PC-9 (cell line): ENCODE results near the gene SLC6A20. TPM values are rescaled to one million over a fixed set of nuclear protein-coding genes. Genes with fewer than 3 reads are reported as not detected.
A peak's percentile ranks its signal among the peaks of the same experiment; 100 is the strongest.

Source experiments
- BruUV-seq: library from RNA; stranded (reverse); fragments of 400-500 nt; replicated peaks from 2 replicates; lab custom pipeline; 2021; lab: Mats Ljungman, UMichigan
- CTCF ChIA-PET: fragments of 300-600 bp; sonication (Branson Sonifier 250); formaldehyde crosslinking; loops from one replicate; lab custom pipeline; 2022; ENCODE audit warnings: antibody characterized with exemption; lab: Charles Lee
- POLR2A ChIA-PET: fragments of 300-600 bp; sonication (Branson Sonifier 250); formaldehyde crosslinking; loops from one replicate; lab custom pipeline; 2022; ENCODE audit warnings: antibody characterized with exemption; ENCODE audit not compliant: unreplicated experiment; lab: Charles Lee
- DNase-seq, 2 experiments: peaks; one replicate each; pipeline versions ENCODE4 v3.0.0 to v3.0.0-alpha.2; 2015 to 2022; ENCODE audit warnings: mixed read lengths in 1 of 2
- H2AFZ ChIP-seq: fragments of 200-600 bp; sonication (generic); 2 replicates; pipeline ENCODE4 v1.8.1; 2017; ENCODE audit warnings: antibody characterized with exemption
- H3F3A ChIP-seq: fragments of 200-600 bp; sonication (generic); 2 replicates; pipeline ENCODE4 v1.8.1; 2017; ENCODE audit warnings: antibody characterized with exemption, mild to moderate bottlenecking, low read depth; ENCODE audit not compliant: insufficient read depth
- H3K27ac ChIP-seq: fragments of 200-600 bp; sonication (generic); 2 replicates; pipeline ENCODE4 v1.6.1; 2016; ENCODE audit warnings: mixed run types
- H3K27me3 ChIP-seq: fragments of 200-600 bp; sonication (generic); 2 replicates; pipeline ENCODE4 v1.6.1; 2016; ENCODE audit warnings: low read depth, mixed run types; ENCODE audit not compliant: insufficient read depth
- H3K36me3 ChIP-seq: fragments of 200-600 bp; sonication (generic); 2 replicates; pipeline ENCODE4 v1.6.1; 2016; ENCODE audit warnings: low read depth, mixed run types
- H3K4me1 ChIP-seq: fragments of 200-600 bp; sonication (generic); replicated peaks from 2 replicates; pipeline ENCODE4 v1.6.1; 2016; ENCODE audit warnings: mixed run types; ENCODE audit not compliant: insufficient read depth
- H3K4me2 ChIP-seq: fragments of 200-600 bp; sonication (generic); 2 replicates; pipeline ENCODE4 v1.6.1; 2017; ENCODE audit warnings: mixed run types
- H3K4me3 ChIP-seq: fragments of 200-600 bp; sonication (generic); 2 replicates; pipeline ENCODE4 v1.6.1; 2016; ENCODE audit warnings: mixed run types
- H3K79me2 ChIP-seq: fragments of 200-600 bp; sonication (generic); 2 replicates; pipeline ENCODE4 v1.6.1; 2017; ENCODE audit warnings: low read depth, mixed run types
- H3K9me2 ChIP-seq: fragments of 200-600 bp; sonication (generic); 2 replicates; pipeline ENCODE4 v1.8.1; 2017; ENCODE audit warnings: mild to moderate bottlenecking; ENCODE audit not compliant: insufficient read depth
- H3K9me3 ChIP-seq: fragments of 200-600 bp; sonication (generic); 2 replicates; pipeline ENCODE4 v1.8.1; 2016; ENCODE audit warnings: low read depth; ENCODE audit not compliant: insufficient read depth
- H4K20me1 ChIP-seq: fragments of 200-600 bp; sonication (generic); 2 replicates; pipeline ENCODE4 v1.8.1; 2017; ENCODE audit not compliant: insufficient read depth
- EZH2 ChIP-seq: fragments of 200-600 bp; sonication (generic); IDR thresholded peaks from 2 replicates; pipeline ENCODE4 v1.8.0; 2017; ENCODE audit warnings: antibody characterized with exemption, low read depth
- intact Hi-C: fragments of 100-400 bp; cut with micrococcal nuclease; formaldehyde crosslinking; loops from one replicate; pipeline ENCODE4 v1.10.0; 2022; ENCODE audit not compliant: unreplicated experiment
- total RNA-seq: library from RNA; stranded (reverse); gene quantifications from 2 replicates; pipeline ENCODE4 v1.2.3, GENCODE V29; 2021
- TF ChIP-seq, protein P1 (sequence below): fragments of 200-600 bp; sonication (generic); conservative IDR thresholded peaks from 2 replicates; pipeline ENCODE4 v1.6.1; 2017; ENCODE audit warnings: mixed run types, antibody characterized with exemption, mild to moderate bottlenecking, moderate library complexity

The SLC6A20 gene
- total RNA-seq, 1 experiment from 2014 or later = not detected

DNA sequence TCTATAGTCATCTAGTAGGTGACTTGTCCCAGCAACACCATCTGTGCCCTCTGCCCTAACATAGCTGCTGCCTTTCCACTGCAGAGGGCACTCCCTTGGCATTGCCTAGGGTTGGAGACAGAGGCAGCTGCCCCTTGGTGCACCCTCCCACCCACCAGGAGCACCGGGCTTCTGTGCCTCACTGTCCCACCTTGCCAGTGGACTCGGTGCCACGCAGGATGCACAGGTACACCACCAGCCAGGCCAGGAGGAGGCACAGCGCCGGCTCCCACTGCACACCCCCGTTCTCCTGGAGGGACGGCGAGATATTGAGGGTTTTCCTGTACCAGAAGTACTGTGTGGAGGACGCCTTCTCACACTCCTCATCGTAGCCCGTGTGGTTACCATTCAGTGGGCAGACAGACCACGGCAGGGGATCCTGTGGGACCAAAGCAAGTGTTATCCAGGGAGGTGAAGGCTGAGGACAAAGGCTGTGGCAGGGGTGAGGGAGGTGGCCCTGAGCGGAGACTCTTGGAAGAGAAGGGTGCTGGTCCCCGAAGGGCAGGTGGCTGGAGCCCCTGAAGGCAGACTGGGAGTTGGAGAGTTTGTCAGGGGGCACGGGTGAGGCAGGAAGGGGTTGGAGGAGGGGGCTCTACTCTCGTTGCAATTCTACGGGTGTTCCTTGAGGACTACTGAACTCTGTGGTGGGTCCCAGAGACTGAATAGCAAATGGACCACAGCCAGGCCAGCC, 20.6 kb downstream of the SLC6A20 start:
- no peaks in the 10 kb centered on the region for H4K20me1 ChIP-seq

DNA sequence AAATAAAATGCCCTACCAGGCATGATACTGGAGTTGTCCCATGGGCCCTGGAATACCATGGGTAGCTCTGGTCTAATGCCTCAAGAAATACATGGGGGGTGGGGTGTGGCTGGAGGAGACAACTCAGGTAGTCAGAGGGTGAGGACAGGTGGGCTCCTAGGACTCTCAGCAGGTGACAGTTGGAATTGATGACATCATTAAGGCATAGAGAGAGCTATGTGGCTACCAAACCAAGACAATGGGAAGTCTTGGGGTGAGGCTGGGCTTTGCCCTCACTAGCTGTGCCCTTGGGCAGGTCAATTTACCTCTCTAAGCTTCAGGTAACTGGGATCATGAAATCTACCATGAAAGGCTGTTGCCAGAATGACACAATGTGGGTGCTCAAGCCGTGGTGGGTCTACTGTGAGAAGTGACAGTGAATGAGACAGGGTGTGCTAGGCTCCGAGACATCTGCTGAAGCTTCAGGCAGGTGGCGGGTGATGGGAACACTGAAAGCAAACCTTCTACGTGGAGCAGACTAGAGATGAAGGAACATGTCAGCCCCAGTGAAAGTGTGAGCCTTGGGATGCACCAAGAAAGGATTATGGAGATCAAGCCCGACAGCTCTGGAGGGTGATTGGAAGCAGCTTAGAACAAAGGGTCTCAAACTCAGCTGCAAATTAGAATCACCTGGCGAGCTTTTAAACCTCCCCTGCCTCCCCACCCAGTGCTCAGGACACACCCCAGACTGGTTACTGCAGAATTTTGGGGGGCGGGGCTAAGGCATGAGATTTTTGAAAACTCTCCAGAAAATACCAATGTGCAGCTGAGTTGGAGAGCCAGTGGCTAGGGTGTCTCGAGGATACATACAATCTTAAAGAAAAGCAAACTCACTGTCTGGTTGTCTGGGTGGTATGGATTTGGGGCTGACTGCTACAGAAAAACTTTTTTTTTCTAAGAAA, 21.5 kb downstream of the SLC6A20 start:
- Histone ChIP-seq H3K36me3 (no peaks in the 10 kb centered on the region), H3K27me3 (no peaks in the 10 kb centered on the region), H3K9me3 (no peaks in the 10 kb centered on the region), H3K4me1 (peaks cover 9% of the 10 kb centered on the region; the same call in 1 of the 2 replicates), H4K20me1 (no peaks in the 10 kb centered on the region), H2AFZ (no peak overlapping the region), H3K79me2 (no peaks in the 10 kb centered on the region), H3K9me2 (no peaks in the 10 kb centered on the region), H3K4me3 (no peak overlapping the region), H3K27ac (no peak overlapping the region), H3K4me2 (no peak overlapping the region), H3F3A (no peaks in the 10 kb centered on the region)
- POLR2A ChIA-PET = no interaction called here
- BruUV-seq = no TSS peak
- CTCF ChIA-PET = no interaction called here
- no peak for TF ChIP-seq EZH2
- TF ChIP-seq, protein P1, sequence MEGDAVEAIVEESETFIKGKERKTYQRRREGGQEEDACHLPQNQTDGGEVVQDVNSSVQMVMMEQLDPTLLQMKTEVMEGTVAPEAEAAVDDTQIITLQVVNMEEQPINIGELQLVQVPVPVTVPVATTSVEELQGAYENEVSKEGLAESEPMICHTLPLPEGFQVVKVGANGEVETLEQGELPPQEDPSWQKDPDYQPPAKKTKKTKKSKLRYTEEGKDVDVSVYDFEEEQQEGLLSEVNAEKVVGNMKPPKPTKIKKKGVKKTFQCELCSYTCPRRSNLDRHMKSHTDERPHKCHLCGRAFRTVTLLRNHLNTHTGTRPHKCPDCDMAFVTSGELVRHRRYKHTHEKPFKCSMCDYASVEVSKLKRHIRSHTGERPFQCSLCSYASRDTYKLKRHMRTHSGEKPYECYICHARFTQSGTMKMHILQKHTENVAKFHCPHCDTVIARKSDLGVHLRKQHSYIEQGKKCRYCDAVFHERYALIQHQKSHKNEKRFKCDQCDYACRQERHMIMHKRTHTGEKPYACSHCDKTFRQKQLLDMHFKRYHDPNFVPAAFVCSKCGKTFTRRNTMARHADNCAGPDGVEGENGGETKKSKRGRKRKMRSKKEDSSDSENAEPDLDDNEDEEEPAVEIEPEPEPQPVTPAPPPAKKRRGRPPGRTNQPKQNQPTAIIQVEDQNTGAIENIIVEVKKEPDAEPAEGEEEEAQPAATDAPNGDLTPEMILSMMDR = no peak
- intact Hi-C loops = no loop called here
- no peak for DNase-seq

More for the DNA sequence above, 20.6 kb downstream of the SLC6A20 start:
- peaks cover 9% of the 10 kb centered on the region; the same call in 1 of the 2 replicates for H3K4me1 ChIP-seq
- TF ChIP-seq EZH2 = no peak
- TF ChIP-seq, protein P1 = no peak
- H3F3A ChIP-seq = no peaks in the 10 kb centered on the region
- no peak overlapping the region for H2AFZ ChIP-seq
- no peaks in the 10 kb centered on the region for H3K27me3 ChIP-seq
- intact Hi-C loops = no loop called here
- H3K4me2 ChIP-seq = no peak overlapping the region
- no peaks in the 10 kb centered on the region for H3K9me3 ChIP-seq
- no peak overlapping the region for H3K4me3 ChIP-seq
- POLR2A ChIA-PET = no interaction called here
- no TSS peak for BruUV-seq
- no peaks in the 10 kb centered on the region for H3K36me3 ChIP-seq
- H3K9me2 ChIP-seq = no peaks in the 10 kb centered on the region
- H3K79me2 ChIP-seq = no peaks in the 10 kb centered on the region
- no peak for DNase-seq
- CTCF ChIA-PET = no interaction called here
- no peak overlapping the region for H3K27ac ChIP-seq

DNA sequence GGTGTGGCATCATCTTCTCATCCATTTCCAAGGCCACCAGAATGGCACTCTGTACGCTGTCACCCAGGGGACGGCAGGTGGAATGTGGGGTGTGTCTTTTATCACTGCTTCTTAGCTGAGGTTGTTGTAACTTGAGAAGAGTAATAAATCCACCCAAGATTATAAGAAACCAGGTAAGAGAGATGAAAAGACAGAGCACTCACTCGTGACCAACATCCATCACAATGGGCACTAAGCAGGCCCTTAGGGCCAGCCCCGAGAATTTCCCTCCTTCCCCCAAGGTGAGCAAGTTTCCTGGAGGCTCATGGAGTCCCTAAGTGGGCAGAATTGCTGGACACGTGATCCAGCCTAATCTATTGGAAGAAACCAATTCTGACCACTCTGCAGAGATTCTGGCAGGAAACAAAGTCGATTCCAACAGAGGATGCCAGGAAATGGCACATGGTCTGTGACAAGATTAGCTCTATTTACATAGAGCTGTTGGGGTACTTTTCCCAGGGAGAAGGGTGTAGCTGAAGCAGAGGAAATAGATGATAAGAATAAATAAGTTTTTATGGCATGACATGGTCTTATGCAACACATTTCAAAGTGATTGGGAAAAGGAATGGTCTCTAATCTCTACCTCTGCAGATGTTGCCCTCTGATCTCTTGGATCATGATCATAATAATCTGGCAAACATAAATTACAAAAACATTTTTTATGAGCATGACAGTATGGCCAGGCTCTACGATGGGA, 22.5 kb downstream of the SLC6A20 start:
- H3K36me3 ChIP-seq = no peaks in the 10 kb centered on the region
- peak in 1 of 2 experiments; percentile 8 for DNase-seq
- H3K9me3 ChIP-seq = no peaks in the 10 kb centered on the region
- intact Hi-C loops = no loop called here
- no peaks in the 10 kb centered on the region for H3K27me3 ChIP-seq
- no peak overlapping the region for H3K4me3 ChIP-seq
- ChIA-PET POLR2A (no interaction called here), CTCF (no interaction called here)
- TF ChIP-seq, protein P1 = no peak
- no peak for TF ChIP-seq EZH2
- no peaks in the 10 kb centered on the region for H3K79me2 ChIP-seq
- H3K4me1 ChIP-seq = peaks cover 9% of the 10 kb centered on the region; the same call in 1 of the 2 replicates
- no TSS peak for BruUV-seq
- no peaks in the 10 kb centered on the region for H3F3A ChIP-seq
- no peaks in the 10 kb centered on the region for H3K9me2 ChIP-seq
- no peaks in the 10 kb centered on the region for H4K20me1 ChIP-seq
- H3K27ac ChIP-seq = no peak overlapping the region
- H3K4me2 ChIP-seq = no peak overlapping the region
- no peak overlapping the region for H2AFZ ChIP-seq
